Cardiac muscle cell (in vitro differentiated cells and primary cell): ENCODE data around the gene CFD. TPM values are rescaled to one million over a fixed set of nuclear protein-coding genes. Genes with fewer than 3 reads are reported as not detected.
"Not testable (repeated sequence)": the region's sequence is repeated elsewhere in the genome, so short reads cannot be mapped to it uniquely, and the experiment has no call there.

Source experiments
- DNase-seq, 2 donors: peaks; one replicate each; pipeline versions ENCODE4 v3.0.0 to v3.0.0-alpha.2; 2010 to 2017; ENCODE audit warnings: low read depth in 1 of 2, low spot score in 1 of 2
- H3K27ac ChIP-seq: fragments of 200-600 bp; sonication (generic); 2 replicates; pipeline ENCODE4 v1.5.1; 2016
- H3K27me3 ChIP-seq: fragments of 200-600 bp; sonication (generic); 2 replicates; pipeline ENCODE4 v1.6.0; 2016; ENCODE audit warnings: control low read depth
- H3K36me3 ChIP-seq: fragments of 200-600 bp; sonication (generic); 2 replicates; pipeline ENCODE4 v1.5.1; 2016; ENCODE audit warnings: control low read depth
- H3K4me1 ChIP-seq: fragments of 200-600 bp; sonication (generic); 2 replicates; pipeline ENCODE4 v1.8.1; 2017; ENCODE audit warnings: low read depth, mild to moderate bottlenecking, mixed run types
- H3K4me3 ChIP-seq: fragments of 200-600 bp; sonication (generic); 2 replicates; pipeline ENCODE4 v1.5.1; 2016; ENCODE audit warnings: mild to moderate bottlenecking
- H3K9me3 ChIP-seq: fragments of 200-600 bp; sonication (generic); 2 replicates; pipeline ENCODE4 v1.5.1; 2017; ENCODE audit warnings: low read depth, mild to moderate bottlenecking, control low read depth
- CTCF ChIP-seq: IDR thresholded peaks from 2 replicates; pipeline ENCODE4 v1.5.1; 2012; ENCODE audit warnings: low read depth, mild to moderate bottlenecking, low read length
- polyA plus RNA-seq: library from polyadenylated mRNA; unstranded; fragments of >200 nt; fragmentation: Nextera tagmentation; extraction: Ambion mirVana; gene quantifications from 2 replicates; pipeline ENCODE4 v1.2.1, GENCODE V29; 2016
- total RNA-seq: library from RNA; depleted of rRNA; stranded (reverse); fragments of >200 nt; gene quantifications from 2 replicates; pipeline ENCODE4 v1.2.3, GENCODE V29; 2016

Gene CFD
- total and polyA plus RNA-seq, 2 experiments from 2014 or later: 2.9 to 3.1 TPM

GRCh38 chr19:887599-887998, 28.1 kb downstream of the CFD start:
- Histone ChIP-seq H3K27ac (no peak overlapping the region), H3K9me3 (no peaks in the 10 kb centered on the region), H3K27me3 (no peaks in the 10 kb centered on the region), H3K36me3 (no peaks in the 10 kb centered on the region), H3K4me3 (no peak overlapping the region), H3K4me1 (no peaks in the 10 kb centered on the region)
- TF ChIP-seq CTCF: no peak
- no peak for DNase-seq

GRCh38 chr19:888581-889385, 29.3 kb downstream of the CFD start:
- DNase-seq: no peak
- Histone ChIP-seq H3K9me3 (no peaks in the 10 kb centered on the region), H3K4me1 (no peaks in the 10 kb centered on the region), H3K27ac (no peak overlapping the region), H3K27me3 (no peaks in the 10 kb centered on the region), H3K36me3 (no peaks in the 10 kb centered on the region), H3K4me3 (no peak overlapping the region)
- no peak for TF ChIP-seq CTCF

- Histone ChIP-seq H3K4me1 (no peaks in the 10 kb centered on the region), H3K4me3 (no peak overlapping the region), H3K27ac (no peak overlapping the region), H3K27me3 (no peaks in the 10 kb centered on the region), H3K9me3 (no peaks in the 10 kb centered on the region), H3K36me3 (no peaks in the 10 kb centered on the region)
- no peak for TF ChIP-seq CTCF
- no peak for DNase-seq
Observed at GRCh38 chr19:889662-890295, 30.3 kb downstream of the CFD start.

GRCh38 chr19:890831-891230, 31.4 kb downstream of the CFD start:
- H3K4me1 ChIP-seq: no peaks in the 10 kb centered on the region
- no peak overlapping the region for H3K4me3 ChIP-seq
- H3K27ac ChIP-seq: no peak overlapping the region
- H3K9me3 ChIP-seq: no peaks in the 10 kb centered on the region
- H3K36me3 ChIP-seq: no peaks in the 10 kb centered on the region
- DNase-seq: no peak
- H3K27me3 ChIP-seq: no peaks in the 10 kb centered on the region
- TF ChIP-seq CTCF: no peak

GRCh38 chr19:891421-892200, 32.1 kb downstream of the CFD start:
- H3K36me3 ChIP-seq, DNase-seq, H3K9me3 ChIP-seq, H3K4me1 ChIP-seq, H3K27me3 ChIP-seq: not testable (repeated sequence)
- H3K4me3 ChIP-seq: peak overlapping the region; percentile 79
- H3K27ac ChIP-seq: peak overlapping the region; percentile 23
